Ramos (cell line): ENCODE measurements around the gene MIGA1.
"Not testable (repeated sequence)": the region's sequence is repeated elsewhere in the genome, so short reads cannot be mapped to it uniquely, and the experiment has no call there.

Experiments used
- in situ Hi-C: fragments of 300-500 bp; cut with MboI; formaldehyde crosslinking; loops from one replicate; pipeline ENCODE4 v1.14.3; 2022; ENCODE audit warnings: low sequenced_read_pairs; ENCODE audit not compliant: unreplicated experiment

The MIGA1 gene

DNA sequence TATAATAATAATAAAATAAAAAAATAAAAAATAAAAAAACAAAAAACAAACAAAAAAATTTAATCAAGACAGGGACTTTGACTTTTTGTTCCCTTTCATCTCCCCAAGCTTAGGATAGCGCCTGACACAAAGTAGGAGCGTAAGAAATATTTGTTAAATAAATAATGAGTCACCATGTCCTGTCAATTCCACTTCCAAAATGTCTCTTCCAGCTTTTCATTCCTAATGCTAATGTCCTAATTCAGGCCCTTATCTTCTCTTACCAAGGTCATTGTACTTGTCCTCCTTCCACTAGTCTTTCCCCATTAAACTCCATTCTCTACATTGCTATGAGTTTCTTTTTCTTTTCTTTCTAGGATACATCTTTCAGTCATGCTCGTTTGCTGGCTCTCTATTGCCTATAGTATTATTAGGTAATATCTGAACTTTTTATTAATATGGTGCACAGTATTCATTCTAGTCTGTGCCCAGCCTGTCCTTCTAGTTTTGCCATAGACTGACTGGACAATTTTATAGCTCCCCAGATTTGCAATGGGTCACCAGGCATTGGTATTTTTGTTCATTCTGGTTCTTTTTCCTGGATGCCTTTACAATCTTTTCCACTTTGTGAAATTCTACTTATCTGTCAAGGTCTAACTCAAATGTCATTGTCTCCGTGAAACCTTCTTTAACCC, 120.3 kb downstream of the MIGA1 start:
- in situ Hi-C loops, result no loop called here

DNA sequence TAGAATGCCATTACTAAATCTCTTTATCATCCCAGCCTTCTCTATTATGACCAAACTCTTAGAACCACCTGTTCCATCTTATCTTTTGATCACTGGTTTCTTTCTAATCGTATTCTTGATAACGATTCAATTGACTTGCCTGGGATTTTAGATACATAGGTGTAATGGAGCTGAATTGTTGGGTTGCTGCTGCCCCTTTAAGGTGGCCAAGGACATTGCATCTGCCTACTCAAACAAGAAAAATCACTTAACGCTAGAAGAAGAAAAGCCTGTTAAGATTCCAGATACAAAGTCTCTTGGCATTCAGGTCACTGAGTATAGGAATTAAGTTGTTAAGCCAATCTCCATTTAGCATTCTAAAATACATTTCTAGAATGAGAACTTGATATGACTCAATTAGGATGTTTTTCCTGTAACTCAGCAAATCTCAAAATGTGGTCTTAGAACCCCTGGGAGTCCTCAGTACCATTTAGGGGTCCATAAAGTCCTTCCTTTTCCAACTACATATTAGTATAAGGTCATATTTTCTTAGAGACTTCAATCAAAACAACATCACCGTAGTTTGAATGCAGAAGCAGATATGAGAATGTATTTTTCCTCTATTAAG, 121.3 kb downstream of the MIGA1 start:
- in situ Hi-C loops, result no loop called here

GRCh38 chr1:77905603-77906002, 126.2 kb downstream of the MIGA1 start:
- in situ Hi-C loops, result no loop called here

DNA sequence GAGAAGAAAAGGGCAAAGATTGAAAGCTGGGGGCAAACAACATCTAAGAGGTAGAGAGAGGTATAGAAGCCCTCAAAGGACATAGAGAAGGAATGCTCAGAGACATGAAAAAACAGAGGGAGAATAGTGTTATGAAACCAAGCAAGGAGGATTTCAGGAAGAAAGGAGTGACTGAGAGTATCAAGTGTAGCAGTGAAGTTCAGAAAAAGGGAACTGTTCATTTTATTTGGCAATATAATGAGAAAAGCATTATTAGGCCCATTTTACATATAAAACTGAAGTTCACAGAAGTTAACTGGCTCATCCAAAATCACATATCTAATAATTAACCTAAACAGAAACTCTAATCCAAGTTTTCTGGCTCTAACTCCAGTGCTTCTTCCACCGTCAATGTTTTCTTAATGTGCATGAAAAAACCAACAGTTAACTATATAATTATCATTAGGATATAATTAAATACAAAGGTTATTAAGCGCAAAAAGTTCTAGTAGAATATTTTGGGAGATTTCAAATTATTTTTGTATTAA, 126.6 kb downstream of the MIGA1 start:
- in situ Hi-C loops, result no loop called here

GRCh38 chr1:77906624-77907023, 127.2 kb downstream of the MIGA1 start:
- in situ Hi-C loops, result no loop called here

DNA sequence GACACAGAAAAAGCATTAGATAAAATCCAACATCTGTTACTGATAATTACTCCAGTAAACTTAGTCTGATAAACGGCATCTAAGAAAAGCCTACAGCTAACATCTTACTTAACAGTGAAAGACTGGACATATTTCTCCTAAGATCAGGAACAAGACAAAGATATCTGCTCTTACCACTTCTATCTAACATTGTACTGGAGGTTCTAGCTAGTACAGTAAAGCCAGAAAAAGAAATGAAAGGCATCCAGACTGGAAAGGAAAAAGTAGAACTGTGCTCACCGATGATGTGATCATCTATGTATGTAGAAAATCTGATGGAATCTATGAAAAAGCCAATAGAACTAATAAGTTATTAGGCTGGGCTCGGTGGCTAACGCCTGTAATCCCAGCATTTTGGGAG, 130.7 kb downstream of the MIGA1 start:
- in situ Hi-C loops, result no loop called here

DNA sequence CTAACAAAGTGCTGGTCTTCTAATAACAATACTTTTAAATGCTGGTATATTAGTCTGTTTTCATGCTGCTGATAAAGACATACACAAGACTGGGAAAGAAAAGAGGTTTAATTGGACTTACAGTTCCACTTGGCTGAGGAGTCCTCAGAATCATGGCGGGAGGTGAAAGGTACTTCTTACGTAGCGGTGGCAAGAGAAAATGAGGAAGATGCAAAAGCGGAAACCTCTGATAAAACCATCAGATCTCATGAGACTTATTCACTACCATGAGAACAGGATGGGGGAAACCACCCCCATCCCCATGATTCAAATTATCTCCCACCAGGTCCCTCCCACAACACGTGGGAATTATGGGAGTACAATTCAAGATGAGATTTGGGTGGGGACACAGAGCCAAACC, 139.5 kb downstream of the MIGA1 start:
- in situ Hi-C loops, result not testable (repeated sequence)

DNA sequence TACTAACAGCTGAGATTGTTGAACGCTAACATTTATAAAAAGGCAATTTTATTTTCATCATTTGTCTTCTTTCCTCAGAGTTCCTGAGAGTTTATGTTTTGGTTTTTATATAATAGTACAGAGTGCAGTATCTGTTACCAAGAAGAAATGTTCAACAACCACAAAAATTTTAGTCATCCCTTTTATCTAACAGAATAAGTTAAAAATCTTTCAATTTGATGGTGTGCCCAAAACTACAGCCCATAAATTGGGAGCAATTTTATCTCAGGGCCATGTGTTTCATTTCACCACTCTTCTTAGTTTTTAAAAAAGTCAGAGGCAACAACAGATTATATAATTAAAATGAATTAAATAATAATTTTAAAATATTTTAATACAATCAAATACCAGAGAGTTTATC, 146.1 kb downstream of the MIGA1 start:
- in situ Hi-C loops, result no loop called here

GRCh38 chr1:77925956-77926355, 146.5 kb downstream of the MIGA1 start:
- in situ Hi-C loops, result no loop called here

GRCh38 chr1:77926561-77927357, 147.3 kb downstream of the MIGA1 start:
- in situ Hi-C loops, result no loop called here

GRCh38 chr1:77927414-77927813, 148.0 kb downstream of the MIGA1 start:
- in situ Hi-C loops, result no loop called here
